Measurements from ENCODE around the gene CRYZL1.
A peak's percentile ranks its signal among the peaks of the same experiment; 100 is the strongest.
"Not testable (repeated sequence)": the region's sequence is repeated elsewhere in the genome, so short reads cannot be mapped to it uniquely, and the experiment has no call there.

Gene CRYZL1

GRCh38 chr21:33660406-33660805 is 18.9 kb upstream of the CRYZL1 start:
- DNase-seq = no peak

- no peak for DNase-seq
These were observed 18.0 kb upstream of the CRYZL1 start for GRCh38 chr21:33659568-33659949.

GRCh38 chr21:33658919-33659567 is 17.5 kb upstream of the CRYZL1 start:
- no peak for DNase-seq

GRCh38 chr21:33657124-33657820 is 15.7 kb upstream of the CRYZL1 start:
- no peak for DNase-seq

GRCh38 chr21:33655588-33656221 is 14.2 kb upstream of the CRYZL1 start:
- no peak for DNase-seq

- no peak for DNase-seq
These were observed 12.9 kb upstream of the CRYZL1 start for GRCh38 chr21:33654412-33654811.

GRCh38 chr21:33651965-33652680 is 10.6 kb upstream of the CRYZL1 start:
- no peak for DNase-seq

- DNase-seq = no peak
These were observed 9.5 kb upstream of the CRYZL1 start for GRCh38 chr21:33650929-33651509.

GRCh38 chr21:33650230-33650629 is 8.7 kb upstream of the CRYZL1 start:
- DNase-seq = no peak

GRCh38 chr21:33648555-33648954 is 7.0 kb upstream of the CRYZL1 start:
- DNase-seq = no peak

GRCh38 chr21:33647587-33647986 is 6.0 kb upstream of the CRYZL1 start:
- DNase-seq = no peak

- DNase-seq = no peak
These were observed 4.2 kb upstream of the CRYZL1 start for GRCh38 chr21:33645730-33646129.

GRCh38 chr21:33644383-33645074 is 3.0 kb upstream of the CRYZL1 start:
- DNase-seq = no peak

GRCh38 chr21:33643658-33644311 is 2.2 kb upstream of the CRYZL1 start:
- no peak for DNase-seq

GRCh38 chr21:33642896-33643657 is 1.5 kb upstream of the CRYZL1 start:
- peak; percentile 15 for DNase-seq

GRCh38 chr21:33642027-33642895 is 720 bp upstream of the CRYZL1 start, which contains the start of gene ITSN1:
ITSN1 (plus strand) TSS chr21:33642501; CDS start chr21:33718829, 76,328 bp downstream.
- peak; percentile 100 for DNase-seq

GRCh38 chr21:33640697-33641351 is 717 bp downstream of the CRYZL1 start:
- peak; percentile 8 for DNase-seq

- no peak for DNase-seq
These were observed 7.3 kb downstream of the CRYZL1 start for GRCh38 chr21:33634254-33634653.

- DNase-seq = not testable (repeated sequence)
These were observed 15.4 kb downstream of the CRYZL1 start for GRCh38 chr21:33626151-33626550.

Measured in stimulated activated CD4-positive, alpha-beta T cell treated with anti-CD3 and anti-CD28 coated beads, Interleukin-4, amount 100 ng/mL, for 24 hours (primary cell).